Mammary epithelial cell (primary cell): ENCODE data around the gene IPP.

Experiments used
- EZH2 ChIP-seq: IDR thresholded peaks from 2 replicates; pipeline ENCODE4 v1.6.1; 2012; ENCODE audit warnings: low read length, inconsistent platforms, borderline replicate concordance
- TF ChIP-seq, protein P1 (sequence below), 2 donors: IDR thresholded peaks in 1 of 2; conservative IDR thresholded peaks in 1 of 2; 2 replicates each; pipeline ENCODE4 v1.5.1; 2011 to 2012; ENCODE audit warnings: inconsistent platforms in 2 of 2, low read length in 2 of 2, mild to moderate bottlenecking in 2 of 2, control low read depth in 1 of 2, low read depth in 1 of 2; ENCODE audit not compliant: insufficient read depth in 1 of 2; ENCODE audit errors: extremely low read depth in 1 of 2

DNA sequence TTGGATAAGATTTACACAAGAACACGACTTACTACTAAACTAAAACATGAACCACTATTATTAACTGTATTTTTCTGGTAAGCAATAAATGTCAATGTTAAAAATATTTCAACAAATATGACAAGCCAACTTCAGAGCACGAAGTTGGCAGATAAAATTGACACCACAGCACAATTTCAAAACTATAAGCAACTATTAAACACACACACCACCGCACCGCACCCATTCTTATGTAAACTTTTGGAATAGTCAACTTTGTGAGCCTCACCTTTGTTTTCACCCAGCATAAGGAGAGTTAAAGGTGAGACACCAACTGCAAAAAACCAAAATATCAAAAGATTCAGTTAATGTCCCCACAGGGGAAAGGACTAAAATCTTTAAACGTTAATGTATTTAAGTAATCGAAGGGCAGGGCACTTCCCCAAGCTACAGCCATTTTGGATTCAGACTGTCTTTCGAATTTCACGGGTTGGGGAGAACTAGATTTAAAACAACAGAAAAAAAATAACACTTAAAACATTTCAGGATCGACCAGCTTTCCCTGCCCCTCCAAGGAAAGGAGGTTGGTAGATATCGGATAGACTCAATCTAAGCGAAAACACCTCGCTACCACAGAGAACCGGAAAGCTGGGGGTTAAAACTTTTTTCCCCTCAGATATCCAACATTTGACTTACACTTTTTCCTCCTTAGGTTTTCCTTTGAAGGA is 65.0 kb downstream of the IPP start:
- TF ChIP-seq, protein P1, sequence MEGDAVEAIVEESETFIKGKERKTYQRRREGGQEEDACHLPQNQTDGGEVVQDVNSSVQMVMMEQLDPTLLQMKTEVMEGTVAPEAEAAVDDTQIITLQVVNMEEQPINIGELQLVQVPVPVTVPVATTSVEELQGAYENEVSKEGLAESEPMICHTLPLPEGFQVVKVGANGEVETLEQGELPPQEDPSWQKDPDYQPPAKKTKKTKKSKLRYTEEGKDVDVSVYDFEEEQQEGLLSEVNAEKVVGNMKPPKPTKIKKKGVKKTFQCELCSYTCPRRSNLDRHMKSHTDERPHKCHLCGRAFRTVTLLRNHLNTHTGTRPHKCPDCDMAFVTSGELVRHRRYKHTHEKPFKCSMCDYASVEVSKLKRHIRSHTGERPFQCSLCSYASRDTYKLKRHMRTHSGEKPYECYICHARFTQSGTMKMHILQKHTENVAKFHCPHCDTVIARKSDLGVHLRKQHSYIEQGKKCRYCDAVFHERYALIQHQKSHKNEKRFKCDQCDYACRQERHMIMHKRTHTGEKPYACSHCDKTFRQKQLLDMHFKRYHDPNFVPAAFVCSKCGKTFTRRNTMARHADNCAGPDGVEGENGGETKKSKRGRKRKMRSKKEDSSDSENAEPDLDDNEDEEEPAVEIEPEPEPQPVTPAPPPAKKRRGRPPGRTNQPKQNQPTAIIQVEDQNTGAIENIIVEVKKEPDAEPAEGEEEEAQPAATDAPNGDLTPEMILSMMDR (conservative IDR thresholded peaks at IDR 0.05 in 1 of 2, IDR thresholded peaks at IDR 0.05 in 1 of 2; ENCODE audit: extremely low read depth in 1 of 2, insufficient read depth in 1 of 2, low read depth in 1 of 2, low read length in 2 of 2): no peak
- no peak for TF ChIP-seq EZH2
